Smooth muscle cell (in vitro differentiated cells): ENCODE measurements around the gene KTN1. TPM values are rescaled to one million over a fixed set of nuclear protein-coding genes. Genes with fewer than 3 reads are reported as not detected.
A peak's percentile ranks its signal among the peaks of the same experiment; 100 is the strongest.

Experiments used
- DNase-seq: peaks from one replicate; lab custom pipeline; 2025; ENCODE audit not compliant: unreplicated experiment; lab: John Stamatoyannopoulos, UW
- H2AFZ ChIP-seq: fragments of 200-600 bp; sonication (generic); 2 replicates; pipeline ENCODE4 v1.6.0; 2016; ENCODE audit warnings: antibody characterized with exemption, low read depth, mild to moderate bottlenecking
- H3F3A ChIP-seq: fragments of 200-600 bp; sonication (generic); 2 replicates; pipeline ENCODE4 v1.6.0; 2017; ENCODE audit warnings: antibody characterized with exemption, low read depth
- H3K27ac ChIP-seq: fragments of 200-600 bp; sonication (generic); 2 replicates; pipeline ENCODE4 v1.5.1; 2016; ENCODE audit warnings: low read depth, mild to moderate bottlenecking
- H3K27me3 ChIP-seq: fragments of 200-600 bp; sonication (generic); 2 replicates; pipeline ENCODE4 v1.6.1; 2016; ENCODE audit warnings: low read depth, mild to moderate bottlenecking
- H3K36me3 ChIP-seq: fragments of 200-600 bp; sonication (generic); 2 replicates; pipeline ENCODE4 v1.5.1; 2016; ENCODE audit warnings: low read depth
- H3K4me1 ChIP-seq: fragments of 200-600 bp; sonication (generic); 2 replicates; pipeline ENCODE4 v1.5.1; 2016; ENCODE audit warnings: low read depth
- H3K4me2 ChIP-seq: fragments of 200-600 bp; sonication (generic); 2 replicates; pipeline ENCODE4 v1.6.0; 2016; ENCODE audit warnings: mild to moderate bottlenecking
- H3K4me3 ChIP-seq: fragments of 200-600 bp; sonication (generic); 2 replicates; pipeline ENCODE4 v1.5.1; 2016; ENCODE audit warnings: mild to moderate bottlenecking
- H3K79me2 ChIP-seq: fragments of 200-600 bp; sonication (generic); 2 replicates; pipeline ENCODE4 v1.6.0; 2016; ENCODE audit warnings: low read depth, mild to moderate bottlenecking
- H3K9ac ChIP-seq: fragments of 200-600 bp; sonication (generic); 2 replicates; pipeline ENCODE4 v1.6.0; 2016; ENCODE audit warnings: low read depth
- H3K9me3 ChIP-seq: fragments of 200-600 bp; sonication (generic); replicated peaks from 2 replicates; pipeline ENCODE4 v1.5.1; 2016; ENCODE audit warnings: low read depth
- H4K20me1 ChIP-seq: fragments of 200-600 bp; sonication (generic); 2 replicates; pipeline ENCODE4 v1.6.0; 2016; ENCODE audit warnings: low read depth
- WGBS: methylation state at CpG from one replicate; pipeline ENCODE4 v1.1.7; 2016; ENCODE audit warnings: low lambda C conversion rate; 5-methylcytosine and 5-hydroxymethylcytosine counted together
- polyA plus RNA-seq: library from polyadenylated mRNA; unstranded; fragments of >200 nt; fragmentation: Nextera tagmentation; extraction: Ambion mirVana; gene quantifications from 2 replicates; pipeline ENCODE4 v1.2.1, GENCODE V29; 2016
- total RNA-seq: library from RNA; depleted of rRNA; stranded (reverse); fragments of >200 nt; gene quantifications from 2 replicates; pipeline ENCODE4 v1.2.3, GENCODE V29; 2014
- TF ChIP-seq, protein P1 (sequence below): fragments of 200-600 bp; sonication (generic); IDR thresholded peaks from 2 replicates; pipeline ENCODE4 v1.5.1; 2017; ENCODE audit warnings: borderline replicate concordance, mild to moderate bottlenecking, antibody characterized with exemption; ENCODE audit not compliant: insufficient read depth, poor library complexity, severe bottlenecking

The KTN1 gene
- total and polyA plus RNA-seq, 2 experiments from 2014 or later: 84.8 to 119 TPM

DNA sequence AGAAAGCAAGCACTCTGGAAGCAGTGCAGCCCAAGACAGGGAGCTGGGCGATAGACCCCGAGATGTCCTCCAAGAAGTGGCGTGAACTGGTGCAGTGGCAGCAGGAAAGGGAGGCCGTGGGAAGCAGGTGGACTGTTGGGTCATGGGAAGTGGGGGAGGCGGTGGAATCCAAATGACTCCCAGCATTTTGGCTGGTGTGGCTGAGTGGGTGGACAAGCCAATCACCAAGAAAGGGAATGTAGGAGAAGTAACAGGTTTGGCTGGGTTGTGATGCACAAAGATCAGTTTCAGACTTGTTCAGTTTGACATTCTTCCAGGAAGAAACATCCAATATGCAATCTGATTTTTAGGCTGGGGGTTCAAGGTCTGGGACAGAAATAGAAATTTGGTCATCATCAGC is 46.0 kb upstream of the KTN1 start:
- H4K20me1 ChIP-seq: no peaks in the 10 kb centered on the region
- no peak overlapping the region for H3K9ac ChIP-seq
- peaks cover 5% of the 10 kb centered on the region for H3K4me1 ChIP-seq
- no peaks in the 10 kb centered on the region for H3K36me3 ChIP-seq
- TF ChIP-seq, protein P1, sequence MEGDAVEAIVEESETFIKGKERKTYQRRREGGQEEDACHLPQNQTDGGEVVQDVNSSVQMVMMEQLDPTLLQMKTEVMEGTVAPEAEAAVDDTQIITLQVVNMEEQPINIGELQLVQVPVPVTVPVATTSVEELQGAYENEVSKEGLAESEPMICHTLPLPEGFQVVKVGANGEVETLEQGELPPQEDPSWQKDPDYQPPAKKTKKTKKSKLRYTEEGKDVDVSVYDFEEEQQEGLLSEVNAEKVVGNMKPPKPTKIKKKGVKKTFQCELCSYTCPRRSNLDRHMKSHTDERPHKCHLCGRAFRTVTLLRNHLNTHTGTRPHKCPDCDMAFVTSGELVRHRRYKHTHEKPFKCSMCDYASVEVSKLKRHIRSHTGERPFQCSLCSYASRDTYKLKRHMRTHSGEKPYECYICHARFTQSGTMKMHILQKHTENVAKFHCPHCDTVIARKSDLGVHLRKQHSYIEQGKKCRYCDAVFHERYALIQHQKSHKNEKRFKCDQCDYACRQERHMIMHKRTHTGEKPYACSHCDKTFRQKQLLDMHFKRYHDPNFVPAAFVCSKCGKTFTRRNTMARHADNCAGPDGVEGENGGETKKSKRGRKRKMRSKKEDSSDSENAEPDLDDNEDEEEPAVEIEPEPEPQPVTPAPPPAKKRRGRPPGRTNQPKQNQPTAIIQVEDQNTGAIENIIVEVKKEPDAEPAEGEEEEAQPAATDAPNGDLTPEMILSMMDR: no peak
- WGBS: 93% methylated on average over 5 of the region's 5 CpGs
- H3K4me2 ChIP-seq: no peak overlapping the region
- H3K27ac ChIP-seq: no peak overlapping the region
- no peaks in the 10 kb centered on the region for H3F3A ChIP-seq
- no peaks in the 10 kb centered on the region for H3K9me3 ChIP-seq
- no peak overlapping the region for H2AFZ ChIP-seq
- no peak for DNase-seq
- H3K4me3 ChIP-seq: no peak overlapping the region
- no peaks in the 10 kb centered on the region for H3K27me3 ChIP-seq
- no peaks in the 10 kb centered on the region for H3K79me2 ChIP-seq

DNA sequence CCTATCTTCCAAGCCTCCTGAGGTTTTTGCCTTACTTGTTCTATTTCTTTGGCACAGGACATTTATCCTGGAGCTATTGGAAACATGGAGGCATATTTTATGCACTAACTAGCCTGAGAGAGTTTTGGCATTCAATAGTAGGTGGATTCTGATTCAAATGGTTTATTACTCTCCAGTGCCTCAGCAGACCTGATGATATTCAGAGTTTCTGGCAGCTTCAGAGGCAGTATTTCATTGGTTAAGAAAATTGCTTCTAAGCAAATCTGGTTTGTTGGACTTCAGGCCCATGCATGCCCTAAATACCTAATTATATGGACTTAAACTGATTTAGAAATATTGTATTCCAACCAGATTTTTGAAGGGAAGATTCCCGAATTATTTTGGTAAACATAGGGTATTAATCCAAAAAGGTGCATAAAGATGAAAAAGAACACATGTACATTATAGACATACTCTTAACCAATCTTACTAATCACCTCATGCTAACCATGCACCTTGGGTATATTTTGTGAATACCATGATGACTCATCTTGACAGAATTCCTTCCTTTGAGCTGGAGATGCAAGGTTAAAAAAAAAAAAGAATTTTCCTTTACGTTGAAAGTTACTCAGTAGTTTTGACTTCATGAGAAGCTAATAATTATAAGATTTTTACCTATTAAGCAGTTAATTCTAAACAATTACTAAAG is 44.3 kb upstream of the KTN1 start:
- Histone ChIP-seq H3K27me3 (no peaks in the 10 kb centered on the region), H3K9ac (no peak overlapping the region), H3K36me3 (no peaks in the 10 kb centered on the region), H2AFZ (no peak overlapping the region), H3K9me3 (no peaks in the 10 kb centered on the region), H3K79me2 (no peaks in the 10 kb centered on the region), H3K4me1 (peaks cover 5% of the 10 kb centered on the region), H3K4me2 (no peak overlapping the region), H3K4me3 (no peak overlapping the region), H4K20me1 (no peaks in the 10 kb centered on the region), H3F3A (no peaks in the 10 kb centered on the region), H3K27ac (peak overlapping the region; percentile 36)
- 67% methylated on average over 2 of the region's 2 CpGs for WGBS
- no peak for DNase-seq
- TF ChIP-seq, protein P1: no peak

GRCh38 chr14:55536204-55536708 is 43.8 kb upstream of the KTN1 start:
- H3K4me1 ChIP-seq: peaks cover 5% of the 10 kb centered on the region
- H2AFZ ChIP-seq: no peak overlapping the region
- no peaks in the 10 kb centered on the region for H4K20me1 ChIP-seq
- H3K4me3 ChIP-seq: no peak overlapping the region
- no peaks in the 10 kb centered on the region for H3K9me3 ChIP-seq
- DNase-seq: no peak
- H3K27me3 ChIP-seq: no peaks in the 10 kb centered on the region
- H3K4me2 ChIP-seq: no peak overlapping the region
- peaks cover 2% of the 10 kb centered on the region for H3F3A ChIP-seq
- TF ChIP-seq, protein P1: no peak
- no peak overlapping the region for H3K9ac ChIP-seq
- no peaks in the 10 kb centered on the region for H3K79me2 ChIP-seq
- no peaks in the 10 kb centered on the region for H3K36me3 ChIP-seq
- peak overlapping the region; percentile 36 for H3K27ac ChIP-seq

GRCh38 chr14:55537782-55538181 is 42.2 kb upstream of the KTN1 start:
- peaks cover 5% of the 10 kb centered on the region for H3F3A ChIP-seq

More at GRCh38 chr14:55537782-55538181, 42.2 kb upstream of the KTN1 start:
- Histone ChIP-seq H2AFZ (no peak overlapping the region), H3K27ac (no peak overlapping the region), H3K27me3 (no peaks in the 10 kb centered on the region), H3K4me3 (no peak overlapping the region), H3K4me1 (peaks cover 5% of the 10 kb centered on the region), H3K4me2 (no peak overlapping the region), H3K79me2 (no peaks in the 10 kb centered on the region), H3K9ac (no peak overlapping the region), H3K36me3 (no peaks in the 10 kb centered on the region), H4K20me1 (no peaks in the 10 kb centered on the region), H3K9me3 (no peaks in the 10 kb centered on the region)
- TF ChIP-seq, protein P1: no peak
- no peak for DNase-seq
